ENCODE results near the gene SRP54. TPM values are rescaled to one million over a fixed set of nuclear protein-coding genes. Genes with fewer than 3 reads are reported as not detected.
A peak's percentile ranks its signal among the peaks of the same experiment; 100 is the strongest.

The SRP54 gene
- total RNA-seq (2022) (57.6 and 60.2 TPM in 2 replicates), Bru-seq, nascent RNA (percentile 78 among the genes with signal in this experiment), BruChase-seq, experiment 1, labeled RNA remaining after a 6-hour chase (percentile 83 among the genes with signal in this experiment), BruChase-seq, experiment 2, labeled RNA remaining after a 2-hour chase (percentile 81 among the genes with signal in this experiment)
- long read RNA-seq, transcript SRP54-201 (16 exons, 2,279 nt), result major isoform, 109 of 133 reads
- long read RNA-seq, partial matches to known transcripts, result 10 of 133 reads
- long read RNA-seq, other reads (novel, unspliced or antisense), result 11 of 133 reads

GRCh38 chr14:34982421-34983147 is at the start of gene SRP54:
Gene SRP54, plus strand, starts transcription at chr14:34982992. Its CDS starts 13,718 bp downstream, at chr14:34996710.
- TF ChIP-seq CTCF (IDR thresholded peaks at IDR 0.05; ENCODE audit: unreplicated experiment), result no peak
- no TSS peak for BruUV-seq (replicated peaks)
- no peak within 1 kb of the TSS for H3K4me3 Mint-ChIP-seq (ENCODE audit: low read depth, unreplicated experiment)
- peaks cover 7% of the 10 kb centered on the region for H3K36me3 Mint-ChIP-seq (ENCODE audit: insufficient read depth, unreplicated experiment)
- no peaks in the 10 kb centered on the region for H3K27me3 Mint-ChIP-seq (ENCODE audit: unreplicated experiment)
- intact Hi-C loops (cut with micrococcal nuclease; ENCODE audit: unreplicated experiment), result loop anchor here (1.0 kb wide), 1 partner anchor 107 kb away; the partner anchor contains the start of gene BAZ1A
- peak; percentile 99 for DNase-seq
- no peaks in the 10 kb centered on the region for H3K4me1 Mint-ChIP-seq (ENCODE audit: low read depth, unreplicated experiment)
- no peaks in the 10 kb centered on the region for H3K9me3 Mint-ChIP-seq (ENCODE audit: low read depth, unreplicated experiment)
- CTCF ChIA-PET, result interaction anchor here (0.6 to 0.9 kb wide), 5 partner anchors 13 to 260 kb away, joined by 3 to 4 read pairs (median 3); no protein-coding TSS in a partner anchor
- no peak within 1 kb of the TSS for H3K27ac Mint-ChIP-seq (ENCODE audit: unreplicated experiment)

GRCh38 chr14:34933301-34933700 is 49.5 kb upstream of the SRP54 start:
- TF ChIP-seq CTCF (IDR thresholded peaks at IDR 0.05; ENCODE audit: unreplicated experiment), result no peak
- no peak overlapping the region for H3K27ac Mint-ChIP-seq (ENCODE audit: unreplicated experiment)
- no peak for DNase-seq
- no peak overlapping the region for H3K4me3 Mint-ChIP-seq (ENCODE audit: low read depth, unreplicated experiment)
- no peaks in the 10 kb centered on the region for H3K9me3 Mint-ChIP-seq (ENCODE audit: low read depth, unreplicated experiment)
- peaks cover 10% of the 10 kb centered on the region for H3K4me1 Mint-ChIP-seq (ENCODE audit: low read depth, unreplicated experiment)
- intact Hi-C loops (cut with micrococcal nuclease; ENCODE audit: unreplicated experiment), result no loop called here
- no peaks in the 10 kb centered on the region for H3K36me3 Mint-ChIP-seq (ENCODE audit: insufficient read depth, unreplicated experiment)
- no TSS peak for BruUV-seq (replicated peaks)
- CTCF ChIA-PET, result interaction anchor here (0.6 kb wide), 1 partner anchor 81 kb away, joined by 3 read pairs; no protein-coding TSS in a partner anchor
- H3K27me3 Mint-ChIP-seq (ENCODE audit: unreplicated experiment), result no peaks in the 10 kb centered on the region

- no peaks in the 10 kb centered on the region for H3K9me3 Mint-ChIP-seq (ENCODE audit: low read depth, unreplicated experiment)
- DNase-seq, result no peak
- CTCF ChIA-PET, result no interaction called here
- no peak overlapping the region for H3K27ac Mint-ChIP-seq (ENCODE audit: unreplicated experiment)
- no peak overlapping the region for H3K4me3 Mint-ChIP-seq (ENCODE audit: low read depth, unreplicated experiment)
- H3K36me3 Mint-ChIP-seq (ENCODE audit: insufficient read depth, unreplicated experiment), result no peaks in the 10 kb centered on the region
- H3K27me3 Mint-ChIP-seq (ENCODE audit: unreplicated experiment), result no peaks in the 10 kb centered on the region
- H3K4me1 Mint-ChIP-seq (ENCODE audit: low read depth, unreplicated experiment), result peaks cover 10% of the 10 kb centered on the region
- intact Hi-C loops (cut with micrococcal nuclease; ENCODE audit: unreplicated experiment), result no loop called here
- BruUV-seq (replicated peaks), result no TSS peak
- no peak for TF ChIP-seq CTCF (IDR thresholded peaks at IDR 0.05; ENCODE audit: unreplicated experiment)
Measured at GRCh38 chr14:34935488-34935887, 47.3 kb upstream of the SRP54 start.

DNA sequence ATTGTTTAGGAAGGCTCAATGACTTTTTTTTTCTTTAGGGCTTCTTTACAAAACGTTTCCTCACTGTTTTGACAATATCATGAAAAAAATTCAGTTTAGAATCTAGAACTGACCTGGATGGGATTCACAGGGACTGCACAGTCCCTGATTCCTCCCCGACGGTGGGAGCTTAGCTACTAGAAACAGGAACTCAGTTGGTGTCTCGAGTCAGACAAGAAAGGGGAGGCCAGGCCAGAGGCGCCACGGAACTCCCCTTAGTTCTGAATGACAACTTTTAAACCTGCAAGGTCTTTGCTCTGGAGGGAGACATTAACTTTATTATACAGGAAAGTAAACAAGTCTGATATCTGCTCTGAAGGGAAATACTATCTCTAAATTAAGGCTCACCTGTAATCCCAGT is 45.4 kb upstream of the SRP54 start:
- H3K36me3 Mint-ChIP-seq (ENCODE audit: insufficient read depth, unreplicated experiment), result no peaks in the 10 kb centered on the region
- intact Hi-C loops (cut with micrococcal nuclease; ENCODE audit: unreplicated experiment), result no loop called here
- no peaks in the 10 kb centered on the region for H3K9me3 Mint-ChIP-seq (ENCODE audit: low read depth, unreplicated experiment)
- no peak overlapping the region for H3K4me3 Mint-ChIP-seq (ENCODE audit: low read depth, unreplicated experiment)
- no peak for DNase-seq
- CTCF ChIA-PET, result no interaction called here
- no peaks in the 10 kb centered on the region for H3K4me1 Mint-ChIP-seq (ENCODE audit: low read depth, unreplicated experiment)
- H3K27ac Mint-ChIP-seq (ENCODE audit: unreplicated experiment), result no peak overlapping the region
- H3K27me3 Mint-ChIP-seq (ENCODE audit: unreplicated experiment), result no peaks in the 10 kb centered on the region
- BruUV-seq (replicated peaks), result no TSS peak
- TF ChIP-seq CTCF (IDR thresholded peaks at IDR 0.05; ENCODE audit: unreplicated experiment), result no peak

Data from Calu3 (cell line).